ENCODE measurements around the gene GFI1B. TPM values are rescaled to one million over a fixed set of nuclear protein-coding genes. Genes with fewer than 3 reads are reported as not detected.

GFI1B gene
- total and polyA plus RNA-seq, 2 of the 13 experiments (the other 11 are each of a cell fraction or from before 2014, with no cell fraction given): 0.15 to 0.51 TPM

- no peaks in the 10 kb centered on the region for H3K4me1 ChIP-seq (ENCODE audit: insufficient read depth, low read length)
- no peak overlapping the region for H3K9ac ChIP-seq (ENCODE audit: insufficient read depth, low read depth, low read length)
- no peak overlapping the region for H3K4me3 ChIP-seq (replicated peaks in 1 of 3; ENCODE audit: insufficient read depth in 1 of 3, low read depth in 2 of 3, low read length in 3 of 3)
- in situ Hi-C loops (cut with HindIII; ENCODE audit: extremely low pct_ligation_motif_present, low pct_unique_long_range_greater_than_20kb) (no loop called here), intact Hi-C loops (cut with micrococcal nuclease; ENCODE audit: unreplicated experiment) (no loop called here)
- H4K20me1 ChIP-seq (ENCODE audit: insufficient read depth, low read length): no peaks in the 10 kb centered on the region
- ATAC-seq: no peak
- peaks cover 0 to 3% of the 10 kb centered on the region in 2 experiments; a peak in 3 of 5 replicates for H3K27me3 ChIP-seq (ENCODE audit: control insufficient read depth in 1 of 2, insufficient read depth in 2 of 2, low read length in 2 of 2)
- no peak for DNase-seq (ENCODE audit: low spot score)
- TF ChIP-seq ATF7 (IDR thresholded peaks at IDR 0.05) (no peak), ATF7 (CRISPR knock-in tag; IDR thresholded peaks at IDR 0.05) (no peak), ZNF234 (CRISPR knock-in tag; conservative IDR thresholded peaks at IDR 0.05) (no peak), RFX1 (IDR thresholded peaks at IDR 0.05) (no peak), MBD4 (IDR thresholded peaks at IDR 0.05; ENCODE audit: borderline replicate concordance, low read length) (no peak), ZNF777 (CRISPR knock-in tag; IDR thresholded peaks at IDR 0.05) (no peak), ARID2 (CRISPR knock-in tag; IDR thresholded peaks at IDR 0.05; ENCODE audit: borderline replicate concordance) (no peak), SNAPC2 (CRISPR knock-in tag; IDR thresholded peaks at IDR 0.05) (no peak), ZFP36 (IDR thresholded peaks at IDR 0.05; ENCODE audit: borderline replicate concordance, low read depth, low read length, partially characterized antibody) (no peak), RBAK (CRISPR knock-in tag; IDR thresholded peaks at IDR 0.05) (no peak), ZNF232 (CRISPR knock-in tag; IDR thresholded peaks at IDR 0.05; ENCODE audit: borderline replicate concordance) (no peak)
- TF ChIP-seq, protein P1, sequence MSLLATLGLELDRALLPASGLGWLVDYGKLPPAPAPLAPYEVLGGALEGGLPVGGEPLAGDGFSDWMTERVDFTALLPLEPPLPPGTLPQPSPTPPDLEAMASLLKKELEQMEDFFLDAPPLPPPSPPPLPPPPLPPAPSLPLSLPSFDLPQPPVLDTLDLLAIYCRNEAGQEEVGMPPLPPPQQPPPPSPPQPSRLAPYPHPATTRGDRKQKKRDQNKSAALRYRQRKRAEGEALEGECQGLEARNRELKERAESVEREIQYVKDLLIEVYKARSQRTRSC (CRISPR knock-in tag; IDR thresholded peaks at IDR 0.05; ENCODE audit: low read depth): no peak
- H3K36me3 ChIP-seq (replicated peaks in 1 of 2; ENCODE audit: control insufficient read depth in 1 of 2, insufficient read depth in 2 of 2, low read length in 2 of 2): no peaks in the 10 kb centered on the region
- 32% methylated on average over 6 of the region's 6 CpGs for WGBS (ENCODE audit: low lambda C conversion rate)
- no TSS peak for BruUV-seq (replicated peaks)
- H3K4me2 ChIP-seq (ENCODE audit: low read depth, low read length): no peak overlapping the region
- POLR2A ChIA-PET: no interaction called here
- FAIRE-seq: no peak
- CTCF ChIA-PET (ENCODE audit: low intra/inter-chr PET ratio, low total read pairs): no interaction called here
- H2AFZ ChIP-seq (ENCODE audit: low read length): no peak overlapping the region
- no peaks in the 10 kb centered on the region for H3K79me2 ChIP-seq (ENCODE audit: insufficient read depth, low read length)
- peaks cover 12% of the 10 kb centered on the region; the same call in 1 of the 2 replicates for H3K9me3 ChIP-seq (ENCODE audit: low read length)
- H3K27ac ChIP-seq (ENCODE audit: extremely low read length, insufficient read depth, low read length): no peak overlapping the region
These were observed 20.7 kb upstream of the GFI1B start for GRCh38 chr9:132957805-132958204.

All from HepG2 (cell line).